Uterus (tissue), 2 donors: Measurements from ENCODE around the gene BDNF.

Source experiments
- POLR2A ChIP-seq, 2 donors: fragments of 450-650 bp; IDR thresholded peaks; one replicate each; pipeline ENCODE4 v1.6.1; 2016; ENCODE audit warnings: antibody characterized with exemption in 2 of 2, mild to moderate bottlenecking in 1 of 2, moderate library complexity in 1 of 2
- TF ChIP-seq, protein P1 (sequence below), 4 experiments: fragments of 200-600 bp in 2 of 4; fragments of 450-650 bp in 2 of 4; sonication (generic) in 2 of 4; IDR thresholded peaks; one replicate each; pipeline ENCODE4 v1.5.1; 2016 to 2019; ENCODE audit warnings: antibody characterized with exemption in 4 of 4, mild to moderate bottlenecking in 2 of 4, moderate library complexity in 1 of 4

DNA sequence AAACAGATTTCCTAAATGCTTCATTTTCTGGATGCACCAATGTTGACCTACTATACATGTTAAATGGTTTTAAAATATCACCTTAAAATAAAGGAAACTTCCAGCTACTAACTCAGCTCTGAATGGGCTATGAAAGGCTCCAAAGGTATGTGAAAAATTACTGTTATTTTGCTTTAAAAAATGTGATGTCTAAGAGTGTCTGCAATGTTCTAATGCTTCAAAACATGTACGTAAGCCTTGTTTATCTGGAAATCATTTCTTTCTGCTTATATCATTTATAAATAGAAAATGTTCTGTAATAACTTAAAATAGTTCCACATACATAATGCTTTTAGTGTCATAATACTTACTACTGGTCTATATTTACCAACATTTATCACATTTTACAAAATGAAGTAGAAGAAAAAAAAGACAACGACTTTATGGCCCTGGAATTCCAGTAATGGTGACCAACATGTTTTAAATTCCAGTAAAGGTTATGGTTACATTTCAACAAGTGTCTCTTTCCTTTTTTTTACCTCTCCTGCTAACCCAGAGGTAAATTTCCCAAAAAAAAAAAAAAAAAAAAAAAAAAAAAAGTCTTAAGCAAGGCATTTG, 2.5 kb downstream of the BDNF start:
- TF ChIP-seq POLR2A (IDR thresholded peaks at IDR 0.05) = no peak
- TF ChIP-seq, protein P1, sequence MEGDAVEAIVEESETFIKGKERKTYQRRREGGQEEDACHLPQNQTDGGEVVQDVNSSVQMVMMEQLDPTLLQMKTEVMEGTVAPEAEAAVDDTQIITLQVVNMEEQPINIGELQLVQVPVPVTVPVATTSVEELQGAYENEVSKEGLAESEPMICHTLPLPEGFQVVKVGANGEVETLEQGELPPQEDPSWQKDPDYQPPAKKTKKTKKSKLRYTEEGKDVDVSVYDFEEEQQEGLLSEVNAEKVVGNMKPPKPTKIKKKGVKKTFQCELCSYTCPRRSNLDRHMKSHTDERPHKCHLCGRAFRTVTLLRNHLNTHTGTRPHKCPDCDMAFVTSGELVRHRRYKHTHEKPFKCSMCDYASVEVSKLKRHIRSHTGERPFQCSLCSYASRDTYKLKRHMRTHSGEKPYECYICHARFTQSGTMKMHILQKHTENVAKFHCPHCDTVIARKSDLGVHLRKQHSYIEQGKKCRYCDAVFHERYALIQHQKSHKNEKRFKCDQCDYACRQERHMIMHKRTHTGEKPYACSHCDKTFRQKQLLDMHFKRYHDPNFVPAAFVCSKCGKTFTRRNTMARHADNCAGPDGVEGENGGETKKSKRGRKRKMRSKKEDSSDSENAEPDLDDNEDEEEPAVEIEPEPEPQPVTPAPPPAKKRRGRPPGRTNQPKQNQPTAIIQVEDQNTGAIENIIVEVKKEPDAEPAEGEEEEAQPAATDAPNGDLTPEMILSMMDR (IDR thresholded peaks at IDR 0.05) = no peak
